HCT116 (cell line): ENCODE data around the gene ZMYND11. TPM values are rescaled to one million over a fixed set of nuclear protein-coding genes. Genes with fewer than 3 reads are reported as not detected.

ENCODE experiments used
- ATAC-seq: fragments of 200-7000 bp; cut with Tn5 transposase; 2 replicates; pipeline ENCODE4 v1.9.1; 2020; ENCODE audit warnings: mild to moderate bottlenecking, moderate library complexity
- BruUV-seq: library from RNA; stranded (reverse); fragments of 400-500 nt; replicated peaks from 2 replicates; lab custom pipeline; 2021; lab: Mats Ljungman, UMichigan
- CTCF ChIA-PET: fragments of 300-600 bp; sonication (Branson Sonifier 250); formaldehyde crosslinking; loops from one replicate; lab custom pipeline; 2021; ENCODE audit warnings: antibody characterized with exemption; lab: Charles Lee
- POLR2A ChIA-PET: fragments of 300-600, 350-600 bp; sonication (Branson Sonifier 250); formaldehyde crosslinking; loops from one replicate; lab custom pipeline; 2021; ENCODE audit warnings: antibody characterized with exemption; lab: Charles Lee
- RAD21 ChIA-PET, 2 experiments: fragments of 300-600 bp; sonication (Branson Sonifier 250); formaldehyde crosslinking; loops; one replicate each; lab custom pipeline; 2023; ENCODE audit warnings: low total read pairs in 2 of 2; ENCODE audit not compliant: uncharacterized antibody in 2 of 2, unreplicated experiment in 2 of 2, low non-redundant PET in 1 of 2; lab: Charles Lee
- DNase-seq: peaks from one replicate; pipeline ENCODE4 v3.0.0-alpha.2; 2010; ENCODE audit warnings: low read depth, low spot score
- H2AFZ ChIP-seq: fragments of 200-600 bp; shearing (Covaris generic), sonication (generic); 2 replicates; pipeline ENCODE4 v1.6.1; 2017; ENCODE audit warnings: low read depth, mixed run types, mixed read lengths, antibody characterized with exemption, low read length; ENCODE audit not compliant: poor library complexity, severe bottlenecking
- H3K27ac ChIP-seq: 2 replicates; pipeline ENCODE4 v1.5.1; 2012; ENCODE audit warnings: low read depth, low read length
- H3K27me3 ChIP-seq: fragments of 200-600 bp; sonication (generic); 2 replicates; pipeline ENCODE4 v1.6.1; 2016; ENCODE audit warnings: mixed run types, low read length, mixed read lengths; ENCODE audit not compliant: insufficient read depth
- H3K36me3 ChIP-seq, 2 experiments: fragments of 200-500 bp in 1 of 2; fragments of 200-600 bp in 1 of 2; sonication (Bioruptor generic) in 1 of 2; sonication (generic) in 1 of 2; 2 replicates each; pipeline versions ENCODE4 v1.5.1 to v1.6.1; 2014 to 2016; ENCODE audit warnings: low read length in 2 of 2, inconsistent platforms in 1 of 2, mixed read lengths in 1 of 2, mixed run types in 1 of 2; ENCODE audit not compliant: insufficient read depth in 2 of 2, control insufficient read depth in 1 of 2
- H3K4me1 ChIP-seq, 2 experiments: fragments of 200-600 bp in 1 of 2; sonication (generic) in 1 of 2; 2 replicates each; pipeline versions ENCODE4 v1.5.1 to v1.6.1; 2012 to 2017; ENCODE audit warnings: low read length in 2 of 2, inconsistent platforms in 1 of 2, mild to moderate bottlenecking in 1 of 2, mixed read lengths in 1 of 2, mixed run types in 1 of 2, moderate library complexity in 1 of 2; ENCODE audit not compliant: insufficient read depth in 2 of 2, control insufficient read depth in 1 of 2
- H3K4me2 ChIP-seq: fragments of 200-600 bp; sonication (generic); 2 replicates; pipeline ENCODE4 v1.6.1; 2017; ENCODE audit warnings: mixed run types, low read length, mixed read lengths
- H3K4me3 ChIP-seq, 2 experiments: fragments of 200-600 bp in 1 of 2; sonication (generic) in 1 of 2; replicated peaks in 1 of 2; 2 replicates each; pipeline ENCODE4 v1.5.1; 2011 to 2016; ENCODE audit warnings: low read length in 2 of 2, control low read depth in 1 of 2, low read depth in 1 of 2, mild to moderate bottlenecking in 1 of 2, mixed read lengths in 1 of 2, mixed run types in 1 of 2
- H3K79me2 ChIP-seq: fragments of 200-600 bp; sonication (generic); 2 replicates; pipeline ENCODE4 v1.6.1; 2017; ENCODE audit warnings: mild to moderate bottlenecking, mixed run types, low read length, moderate library complexity, mixed read lengths; ENCODE audit not compliant: insufficient read depth
- H3K9ac ChIP-seq: fragments of 200-600 bp; sonication (generic); 2 replicates; pipeline ENCODE4 v1.6.1; 2016; ENCODE audit warnings: low read length, mixed read lengths
- H3K9me2 ChIP-seq: fragments of 200-600 bp; sonication (generic), shearing (Covaris generic); 2 replicates; pipeline ENCODE4 v1.6.1; 2017; ENCODE audit warnings: mixed run types, mild to moderate bottlenecking, moderate library complexity; ENCODE audit not compliant: insufficient read depth
- H3K9me3 ChIP-seq, 2 experiments: fragments of 200-500 bp in 1 of 2; fragments of 200-600 bp in 1 of 2; sonication (Bioruptor generic) in 1 of 2; sonication (generic) in 1 of 2; 2 replicates each; pipeline ENCODE4 v1.6.1; 2014 to 2017; ENCODE audit warnings: low read length in 2 of 2, mixed read lengths in 2 of 2, inconsistent platforms in 1 of 2, low read depth in 1 of 2, mild to moderate bottlenecking in 1 of 2, mixed run types in 1 of 2, moderate library complexity in 1 of 2; ENCODE audit not compliant: control insufficient read depth in 1 of 2, insufficient read depth in 1 of 2
- H4K20me1 ChIP-seq: fragments of 200-600 bp; sonication (generic), shearing (Covaris generic); 2 replicates; pipeline ENCODE4 v1.6.1; 2017; ENCODE audit warnings: mixed run types, mild to moderate bottlenecking, moderate library complexity; ENCODE audit not compliant: insufficient read depth
- CTCF ChIP-seq, 3 experiments: fragments of 200-600 bp in 1 of 3; sonication (generic) in 1 of 3; IDR thresholded peaks in 2 of 3; conservative IDR thresholded peaks in 1 of 3; 2 replicates each; pipeline ENCODE4 v1.5.1; 2012 to 2017; ENCODE audit warnings: low read depth in 2 of 3, low read length in 2 of 3, antibody characterized with exemption in 1 of 3, borderline replicate concordance in 1 of 3, control low read depth in 1 of 3, mild to moderate bottlenecking in 1 of 3, mixed read lengths in 1 of 3, mixed run types in 1 of 3, moderate library complexity in 1 of 3; ENCODE audit not compliant: insufficient read depth in 1 of 3
- ELF1 ChIP-seq: IDR thresholded peaks from 2 replicates; pipeline ENCODE4 v1.6.1; 2012; ENCODE audit warnings: low read depth, borderline replicate concordance
- FOSL1 ChIP-seq: IDR thresholded peaks from 2 replicates; pipeline ENCODE4 v1.6.1; 2012; ENCODE audit warnings: low read depth
- JUND ChIP-seq: IDR thresholded peaks from 2 replicates; pipeline ENCODE4 v1.6.1; 2012
- MAX ChIP-seq: IDR thresholded peaks from 2 replicates; pipeline ENCODE4 v1.6.1; 2012
- SIN3A ChIP-seq: IDR thresholded peaks from 2 replicates; pipeline ENCODE4 v1.6.1; 2012; ENCODE audit warnings: low read depth
- YY1 ChIP-seq: IDR thresholded peaks from 2 replicates; pipeline ENCODE4 v1.6.1; 2011; ENCODE audit warnings: low read length, low read depth, moderate library complexity, mild to moderate bottlenecking; ENCODE audit not compliant: insufficient replicate concordance; ENCODE audit errors: extremely low read depth
- ZFX ChIP-seq: fragments of 450-650 bp; IDR thresholded peaks from 2 replicates; pipeline ENCODE4 v1.6.1; 2017
- intact Hi-C: fragments of 100-400 bp; cut with micrococcal nuclease; formaldehyde crosslinking; loops from 2 replicates; pipeline ENCODE4 v1.10.0; 2022
- total RNA-seq: library from RNA; stranded (reverse); gene quantifications from one replicate; pipeline ENCODE4 v1.2.1, GENCODE V29; 2021; ENCODE audit not compliant: unreplicated experiment
- TF ChIP-seq, protein P1 (sequence below): IDR thresholded peaks from 2 replicates; pipeline ENCODE4 v1.6.1; 2011; ENCODE audit warnings: mild to moderate bottlenecking, low read length, moderate library complexity; ENCODE audit not compliant: insufficient replicate concordance; ENCODE audit errors: extremely low read depth

The ZMYND11 gene
- total RNA-seq, 1 experiment from 2014 or later, result 28.3 TPM

DNA sequence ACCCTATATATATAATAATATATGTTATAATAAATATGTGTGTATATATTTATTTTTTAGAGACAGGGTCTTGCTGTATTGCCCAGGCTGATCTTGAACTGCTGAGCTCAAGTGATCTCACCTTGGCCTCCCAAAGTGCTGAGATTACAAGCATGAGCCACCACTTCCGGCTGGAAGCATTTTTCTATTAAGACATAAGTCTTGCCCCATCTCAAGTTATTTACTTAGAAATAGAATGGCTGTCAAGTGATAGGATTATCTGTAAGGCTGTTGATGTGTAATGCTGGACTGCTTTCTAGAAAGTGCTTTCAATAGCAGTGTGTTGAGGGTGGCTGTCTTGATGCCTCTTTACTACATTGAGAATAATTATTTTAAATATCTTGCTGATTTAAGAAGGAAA lies 65.2 kb downstream of the ZMYND11 start:
- Histone ChIP-seq H3K9me2 (no peaks in the 10 kb centered on the region), H3K27ac (no peak overlapping the region), H3K36me3 (no peaks in the 10 kb centered on the region; a peak in 1 of 4 replicates), H3K27me3 (no peaks in the 10 kb centered on the region), H3K4me3 (no peak overlapping the region), H3K4me2 (no peak overlapping the region), H3K9ac (no peak overlapping the region), H3K79me2 (no peaks in the 10 kb centered on the region), H3K9me3 (no peaks in the 10 kb centered on the region), H2AFZ (no peak overlapping the region), H3K4me1 (no peaks in the 10 kb centered on the region), H4K20me1 (no peaks in the 10 kb centered on the region)
- ChIA-PET RAD21 (no interaction called here), POLR2A (no interaction called here), CTCF (no interaction called here)
- DNase-seq (no peak), ATAC-seq (no peak)
- BruUV-seq, result no TSS peak
- intact Hi-C loops, result no loop called here
- no peak for TF ChIP-seq CTCF (IDR thresholded peaks at IDR 0.05 in 2 of 3, conservative IDR thresholded peaks at IDR 0.05 in 1 of 3; ENCODE audit: borderline replicate concordance in 1 of 3, insufficient read depth in 1 of 3, low read depth in 2 of 3, low read length in 2 of 3)
- TF ChIP-seq ELF1, result no peak
- TF ChIP-seq YY1, result no peak
- no peak for TF ChIP-seq ZFX
- TF ChIP-seq, protein P1, sequence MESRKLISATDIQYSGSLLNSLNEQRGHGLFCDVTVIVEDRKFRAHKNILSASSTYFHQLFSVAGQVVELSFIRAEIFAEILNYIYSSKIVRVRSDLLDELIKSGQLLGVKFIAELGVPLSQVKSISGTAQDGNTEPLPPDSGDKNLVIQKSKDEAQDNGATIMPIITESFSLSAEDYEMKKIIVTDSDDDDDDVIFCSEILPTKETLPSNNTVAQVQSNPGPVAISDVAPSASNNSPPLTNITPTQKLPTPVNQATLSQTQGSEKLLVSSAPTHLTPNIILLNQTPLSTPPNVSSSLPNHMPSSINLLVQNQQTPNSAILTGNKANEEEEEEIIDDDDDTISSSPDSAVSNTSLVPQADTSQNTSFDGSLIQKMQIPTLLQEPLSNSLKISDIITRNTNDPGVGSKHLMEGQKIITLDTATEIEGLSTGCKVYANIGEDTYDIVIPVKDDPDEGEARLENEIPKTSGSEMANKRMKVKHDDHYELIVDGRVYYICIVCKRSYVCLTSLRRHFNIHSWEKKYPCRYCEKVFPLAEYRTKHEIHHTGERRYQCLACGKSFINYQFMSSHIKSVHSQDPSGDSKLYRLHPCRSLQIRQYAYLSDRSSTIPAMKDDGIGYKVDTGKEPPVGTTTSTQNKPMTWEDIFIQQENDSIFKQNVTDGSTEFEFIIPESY, result no peak
- no peak for TF ChIP-seq SIN3A
- no peak for TF ChIP-seq MAX
- no peak for TF ChIP-seq JUND
- TF ChIP-seq FOSL1, result no peak
